ENCODE results near the gene NTRK2.

The NTRK2 gene

DNA sequence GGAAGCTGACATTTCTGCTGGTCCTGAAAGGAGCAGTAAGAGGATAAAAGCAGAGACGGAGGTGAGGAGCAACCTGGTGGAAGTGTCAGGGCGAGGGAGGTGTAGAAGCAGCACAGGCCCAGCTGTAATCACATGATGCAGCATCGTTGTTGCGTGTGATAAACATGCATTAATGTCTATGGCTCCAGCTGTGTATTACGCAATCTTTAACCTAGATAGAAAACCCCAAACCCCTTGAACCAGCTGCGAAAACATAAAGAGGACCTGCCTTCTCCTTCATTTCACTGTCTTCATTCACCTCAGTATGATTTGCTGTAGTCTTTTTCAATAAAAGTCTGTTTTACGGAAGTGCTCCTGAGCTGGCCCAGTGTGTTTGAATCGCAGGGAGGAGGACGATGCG, 162.9 kb downstream of the NTRK2 start:
- ChIA-PET CTCF (no interaction called here), POLR2A (ENCODE audit: low non-redundant PET) (no interaction called here)
- no peak for DNase-seq (ENCODE audit: low spot score)
- TF ChIP-seq, protein P1, sequence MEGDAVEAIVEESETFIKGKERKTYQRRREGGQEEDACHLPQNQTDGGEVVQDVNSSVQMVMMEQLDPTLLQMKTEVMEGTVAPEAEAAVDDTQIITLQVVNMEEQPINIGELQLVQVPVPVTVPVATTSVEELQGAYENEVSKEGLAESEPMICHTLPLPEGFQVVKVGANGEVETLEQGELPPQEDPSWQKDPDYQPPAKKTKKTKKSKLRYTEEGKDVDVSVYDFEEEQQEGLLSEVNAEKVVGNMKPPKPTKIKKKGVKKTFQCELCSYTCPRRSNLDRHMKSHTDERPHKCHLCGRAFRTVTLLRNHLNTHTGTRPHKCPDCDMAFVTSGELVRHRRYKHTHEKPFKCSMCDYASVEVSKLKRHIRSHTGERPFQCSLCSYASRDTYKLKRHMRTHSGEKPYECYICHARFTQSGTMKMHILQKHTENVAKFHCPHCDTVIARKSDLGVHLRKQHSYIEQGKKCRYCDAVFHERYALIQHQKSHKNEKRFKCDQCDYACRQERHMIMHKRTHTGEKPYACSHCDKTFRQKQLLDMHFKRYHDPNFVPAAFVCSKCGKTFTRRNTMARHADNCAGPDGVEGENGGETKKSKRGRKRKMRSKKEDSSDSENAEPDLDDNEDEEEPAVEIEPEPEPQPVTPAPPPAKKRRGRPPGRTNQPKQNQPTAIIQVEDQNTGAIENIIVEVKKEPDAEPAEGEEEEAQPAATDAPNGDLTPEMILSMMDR (conservative IDR thresholded peaks at IDR 0.05; ENCODE audit: low read depth), result no peak
- no peak overlapping the region for H3K27ac ChIP-seq

DNA sequence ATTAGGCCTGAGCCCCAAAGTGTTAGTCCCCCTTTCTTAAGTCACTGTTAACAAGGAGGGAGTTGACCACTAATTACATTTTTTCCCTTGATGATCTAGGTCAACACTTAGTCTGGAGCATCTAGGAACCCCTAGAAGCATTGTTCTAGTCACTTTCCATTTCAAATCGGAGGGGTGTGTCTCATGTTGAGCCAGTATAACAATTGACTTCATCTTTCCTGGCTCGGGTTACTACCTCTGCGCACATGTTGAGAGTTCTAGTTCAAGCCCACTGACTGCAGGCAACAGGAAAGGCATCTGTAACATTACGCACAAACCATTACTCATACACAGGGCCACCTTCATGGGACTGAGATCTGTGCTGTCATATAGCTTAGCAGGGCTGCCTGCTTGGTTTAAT, 164.9 kb downstream of the NTRK2 start:
- ChIA-PET CTCF (no interaction called here), POLR2A (ENCODE audit: low non-redundant PET) (no interaction called here)
- TF ChIP-seq, protein P1 (conservative IDR thresholded peaks at IDR 0.05; ENCODE audit: low read depth), result no peak
- no peak for DNase-seq (ENCODE audit: low spot score)
- H3K27ac ChIP-seq, result no peak overlapping the region

DNA sequence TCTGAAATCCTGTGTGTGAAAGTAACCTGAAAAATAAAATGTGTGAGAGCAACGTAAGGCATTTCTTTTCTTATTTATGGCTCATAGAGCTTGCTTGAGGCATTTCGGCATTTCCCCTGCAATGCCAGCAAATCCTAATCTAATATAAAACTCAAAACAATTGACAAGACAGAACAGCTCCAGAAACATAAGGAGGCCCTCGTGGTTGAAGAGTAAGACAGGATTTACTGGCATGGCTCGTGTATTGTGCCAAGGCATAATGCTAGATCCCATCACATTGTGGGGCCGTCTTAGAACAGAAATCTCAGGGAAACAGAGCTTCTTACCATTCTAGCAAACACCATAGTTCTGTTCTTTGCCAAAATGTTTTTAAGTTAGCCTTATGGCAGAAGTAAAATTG, 166.2 kb downstream of the NTRK2 start:
- H3K27ac ChIP-seq, result no peak overlapping the region
- DNase-seq (ENCODE audit: low spot score), result no peak
- ChIA-PET CTCF (interaction anchor here (0.9 kb wide), 1 partner anchor 94 kb away, joined by 3 read pairs; no protein-coding TSS in a partner anchor), POLR2A (ENCODE audit: low non-redundant PET) (no interaction called here)
- TF ChIP-seq, protein P1 (conservative IDR thresholded peaks at IDR 0.05; ENCODE audit: low read depth), result no peak

DNA sequence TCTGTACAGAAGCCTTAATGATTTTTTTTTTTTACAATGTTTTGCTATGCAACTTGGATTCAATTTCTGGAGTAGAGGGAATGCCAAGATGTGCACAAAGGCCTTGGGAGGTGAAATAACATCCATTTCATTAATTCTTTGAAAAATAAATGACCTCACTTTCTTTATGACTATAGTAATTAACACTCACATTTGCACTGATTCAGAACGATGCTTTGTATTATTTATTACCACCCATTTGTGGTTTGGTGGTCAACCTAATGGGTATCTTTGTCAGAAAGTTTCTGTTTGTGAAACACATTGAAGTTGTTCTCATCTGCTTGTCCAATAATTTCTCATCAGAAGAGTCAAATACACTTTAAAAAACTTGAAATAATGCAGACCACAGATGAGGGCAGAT, 169.3 kb downstream of the NTRK2 start:
- CTCF ChIA-PET, result no interaction called here
- TF ChIP-seq, protein P1 (conservative IDR thresholded peaks at IDR 0.05; ENCODE audit: low read depth), result no peak

DNA sequence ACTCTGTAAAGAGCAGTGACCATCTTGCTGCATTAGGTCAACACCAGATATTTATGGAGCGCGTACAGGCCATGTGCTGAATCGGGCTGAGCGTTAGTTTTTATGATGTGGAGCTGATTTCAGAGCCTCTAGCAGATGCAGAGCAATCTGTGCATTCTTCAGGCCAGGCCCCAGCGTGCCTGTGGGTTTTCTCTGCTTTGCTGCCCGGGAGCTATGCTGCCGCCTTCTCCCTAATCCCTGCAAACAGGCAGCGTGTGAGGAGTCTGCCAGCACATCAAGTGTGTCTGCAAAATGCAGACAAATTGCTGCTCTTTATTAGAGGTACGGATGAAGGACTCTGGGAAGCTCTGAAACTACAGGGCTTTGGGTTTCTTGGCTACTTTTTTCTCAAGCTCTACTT, 170.0 kb downstream of the NTRK2 start:
- peak overlapping the region; percentile 62 for H3K27ac ChIP-seq
- ChIA-PET CTCF (interaction anchor here (0.6 kb wide), 1 partner anchor 462 kb away, joined by 3 read pairs; no protein-coding TSS in a partner anchor), POLR2A (ENCODE audit: low non-redundant PET) (no interaction called here)
- DNase-seq (ENCODE audit: low spot score), result peak; percentile 20
- TF ChIP-seq, protein P1 (conservative IDR thresholded peaks at IDR 0.05; ENCODE audit: low read depth), result no peak

More for the DNA sequence above, 169.3 kb downstream of the NTRK2 start:
- DNase-seq (ENCODE audit: low spot score), result no peak
- H3K27ac ChIP-seq, result no peak overlapping the region
- POLR2A ChIA-PET (ENCODE audit: low non-redundant PET), result no interaction called here

DNA sequence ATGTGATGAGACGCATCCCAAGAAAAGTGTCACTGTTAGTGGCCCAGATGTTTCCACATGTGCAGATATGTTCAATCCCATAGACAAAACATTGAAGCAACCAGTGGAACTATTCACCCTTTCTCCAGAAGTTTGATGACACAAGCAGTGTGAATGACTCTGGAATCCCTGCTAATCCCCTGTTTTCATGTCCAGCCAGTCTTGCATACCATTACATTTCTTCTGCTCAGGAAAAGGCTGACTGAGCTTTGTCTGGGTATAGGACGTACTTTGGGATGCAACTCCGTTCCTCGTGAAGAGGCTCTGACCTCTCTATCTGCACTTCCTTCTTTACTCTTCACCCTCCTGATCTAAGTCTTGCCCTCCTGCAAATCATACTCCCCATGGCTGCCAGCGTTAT, 172.4 kb downstream of the NTRK2 start:
- CTCF ChIA-PET, result interaction anchor here (0.6 kb wide), 1 partner anchor 144 kb away, joined by 3 read pairs; no protein-coding TSS in a partner anchor
- no peak overlapping the region for H3K27ac ChIP-seq
- TF ChIP-seq, protein P1 (conservative IDR thresholded peaks at IDR 0.05; ENCODE audit: low read depth), result no peak
- DNase-seq (ENCODE audit: low spot score), result no peak
- POLR2A ChIA-PET (ENCODE audit: low non-redundant PET), result no interaction called here
